H9 (cell line): ENCODE measurements around the gene SAP30L. TPM values are rescaled to one million over a fixed set of nuclear protein-coding genes. Genes with fewer than 3 reads are reported as not detected.

Experiments used
- DNase-seq: peaks from one replicate; pipeline ENCODE4 v3.0.0-alpha.2; 2017
- H2AFZ ChIP-seq: one replicate; pipeline ENCODE4 v1.6.1; 2013; ENCODE audit warnings: mild to moderate bottlenecking, low read length, control low read depth, moderate library complexity
- H2AK5ac ChIP-seq: 2 replicates; pipeline ENCODE4 v1.6.1; 2013; ENCODE audit warnings: low read length, control low read depth, mixed read lengths; ENCODE audit not compliant: insufficient read length
- H2BK120ac ChIP-seq: one replicate; pipeline ENCODE4 v1.6.1; 2013; ENCODE audit warnings: low read depth, mild to moderate bottlenecking, low read length, control low read depth, inconsistent platforms; ENCODE audit not compliant: poor library complexity, severe bottlenecking
- H2BK12ac ChIP-seq: 2 replicates; pipeline ENCODE4 v1.6.1; 2013; ENCODE audit warnings: low read length, control low read depth, mixed read lengths, low read depth; ENCODE audit not compliant: insufficient read length
- H2BK15ac ChIP-seq: 2 replicates; pipeline ENCODE4 v1.6.1; 2013; ENCODE audit warnings: low read depth, low read length, control low read depth
- H2BK20ac ChIP-seq: one replicate; pipeline ENCODE4 v1.6.1; 2013; ENCODE audit warnings: low read depth, mild to moderate bottlenecking, low read length, control low read depth, inconsistent platforms; ENCODE audit not compliant: poor library complexity, severe bottlenecking
- H2BK5ac ChIP-seq: 2 replicates; pipeline ENCODE4 v1.6.1; 2013; ENCODE audit warnings: low read length, control low read depth, mixed read lengths; ENCODE audit not compliant: insufficient read length
- H3K14ac ChIP-seq: 2 replicates; pipeline ENCODE4 v1.6.1; 2013; ENCODE audit warnings: low read length, control low read depth; ENCODE audit not compliant: insufficient read depth
- H3K18ac ChIP-seq: 2 replicates; pipeline ENCODE4 v1.6.1; 2013; ENCODE audit warnings: low read depth, mild to moderate bottlenecking, mixed read lengths, low read length, control low read depth; ENCODE audit not compliant: insufficient read length
- H3K23ac ChIP-seq: 2 replicates; pipeline ENCODE4 v1.6.1; 2013; ENCODE audit warnings: low read length, control low read depth, mixed read lengths, low read depth; ENCODE audit not compliant: insufficient read length
- H3K23me2 ChIP-seq: 2 replicates; pipeline ENCODE4 v1.6.1; 2013; ENCODE audit warnings: low read depth, mild to moderate bottlenecking, mixed read lengths, low read length, control low read depth; ENCODE audit not compliant: insufficient read length, poor library complexity, severe bottlenecking
- H3K27ac ChIP-seq: 2 replicates; pipeline ENCODE4 v1.5.1; 2013; ENCODE audit warnings: low read length, control low read depth, mixed read lengths, low read depth; ENCODE audit not compliant: insufficient read length
- H3K27me3 ChIP-seq: 2 replicates; pipeline ENCODE4 v1.6.1; 2013; ENCODE audit warnings: low read length, control low read depth, inconsistent platforms; ENCODE audit not compliant: insufficient read depth
- H3K4ac ChIP-seq: 2 replicates; pipeline ENCODE4 v1.6.1; 2013; ENCODE audit warnings: low read depth, mild to moderate bottlenecking, control low read depth, inconsistent platforms, low read length, moderate library complexity
- H3K4me1 ChIP-seq: 2 replicates; pipeline ENCODE4 v1.6.1; 2013; ENCODE audit warnings: low read length, control low read depth, inconsistent platforms; ENCODE audit not compliant: insufficient read depth
- H3K4me2 ChIP-seq: 2 replicates; pipeline ENCODE4 v1.6.1; 2013; ENCODE audit warnings: low read length, control low read depth, mixed read lengths; ENCODE audit not compliant: insufficient read length, insufficient read depth
- H3K56ac ChIP-seq: 2 replicates; pipeline ENCODE4 v1.6.1; 2013; ENCODE audit warnings: low read depth, mild to moderate bottlenecking, mixed read lengths, low read length, control low read depth; ENCODE audit not compliant: insufficient read length
- H3K79me1 ChIP-seq: 2 replicates; pipeline ENCODE4 v1.6.1; 2013; ENCODE audit warnings: low read depth, mild to moderate bottlenecking, moderate library complexity, low read length, control low read depth, inconsistent platforms; ENCODE audit not compliant: insufficient read depth, poor library complexity, severe bottlenecking
- H3K79me2 ChIP-seq: 2 replicates; pipeline ENCODE4 v1.6.1; 2013; ENCODE audit warnings: low read length, control low read depth, inconsistent platforms; ENCODE audit not compliant: insufficient read depth
- H3K9ac ChIP-seq: 2 replicates; pipeline ENCODE4 v1.6.1; 2013; ENCODE audit warnings: low read length, control low read depth, mixed read lengths; ENCODE audit not compliant: insufficient read length; ENCODE audit errors: extremely low read depth
- H3K9me3 ChIP-seq: one replicate; pipeline ENCODE4 v1.6.1; 2013; ENCODE audit warnings: low read depth, low read length, inconsistent platforms; ENCODE audit not compliant: control insufficient read depth
- H3T11ph ChIP-seq: one replicate; pipeline ENCODE4 v1.6.1; 2013; ENCODE audit warnings: mild to moderate bottlenecking, low read length, control low read depth, inconsistent platforms
- H4K20me1 ChIP-seq: one replicate; pipeline ENCODE4 v1.6.1; 2013; ENCODE audit not compliant: control insufficient read depth, insufficient read length, insufficient read depth
- H4K5ac ChIP-seq: 2 replicates; pipeline ENCODE4 v1.6.1; 2013; ENCODE audit warnings: low read depth, mild to moderate bottlenecking, mixed read lengths, low read length, control low read depth; ENCODE audit not compliant: insufficient read length
- H4K8ac ChIP-seq: replicated peaks from 2 replicates; pipeline ENCODE4 v1.6.1; 2013; ENCODE audit warnings: low read length, control low read depth, mixed read lengths, low read depth; ENCODE audit not compliant: insufficient read length
- H4K91ac ChIP-seq: 2 replicates; pipeline ENCODE4 v1.6.1; 2013; ENCODE audit warnings: low read depth, mild to moderate bottlenecking, moderate library complexity, mixed read lengths, low read length, control low read depth; ENCODE audit not compliant: insufficient read length
- H3K27ac Mint-ChIP-seq, 3 experiments: 2 replicates in 2 of 3; 3 replicates in 1 of 3; pipeline ENCODE4 v1.8.0; 2020 to 2021; ENCODE audit warnings: mixed read lengths in 3 of 3, mild to moderate bottlenecking in 1 of 3, moderate library complexity in 1 of 3
- H3K27me3 Mint-ChIP-seq: 2 replicates; pipeline ENCODE4 v1.8.0; 2021; ENCODE audit warnings: low read depth, mild to moderate bottlenecking, moderate library complexity, mixed read lengths
- H3K36me3 Mint-ChIP-seq, 3 experiments: 2 replicates in 2 of 3; 3 replicates in 1 of 3; pipeline ENCODE4 v1.8.0; 2020 to 2021; ENCODE audit warnings: low read depth in 3 of 3, mixed read lengths in 3 of 3; ENCODE audit not compliant: insufficient read depth in 1 of 3
- H3K4me1 Mint-ChIP-seq, 2 experiments: 2 replicates each; pipeline ENCODE4 v1.8.0; 2020; ENCODE audit warnings: mixed read lengths in 2 of 2
- H3K4me3 Mint-ChIP-seq, 2 experiments: 2 replicates in 1 of 2; 3 replicates in 1 of 2; pipeline ENCODE4 v1.8.0; 2020 to 2021; ENCODE audit warnings: mild to moderate bottlenecking in 2 of 2, mixed read lengths in 2 of 2, moderate library complexity in 1 of 2
- H3K9me3 Mint-ChIP-seq, 2 experiments: 2 replicates in 1 of 2; 3 replicates in 1 of 2; pipeline ENCODE4 v1.8.0; 2020; ENCODE audit warnings: mild to moderate bottlenecking in 2 of 2, mixed read lengths in 2 of 2, moderate library complexity in 1 of 2
- WGBS: extraction: QIAGEN DNeasy Blood & Tissue Kit; methylation state at CpG from one replicate; pipeline ENCODE4 v1.1.7; 2013; ENCODE audit warnings: missing lambda C conversion rate, low lambda C conversion rate, mixed read lengths; ENCODE audit not compliant: insufficient read length; ENCODE audit errors: extremely low coverage; 5-methylcytosine and 5-hydroxymethylcytosine counted together
- total RNA-seq: library from RNA; stranded (reverse); gene quantifications from 2 replicates; pipeline ENCODE4 v1.2.1, GENCODE V29; 2021
- TF ChIP-seq, protein P1 (sequence below): fragments of 200-600 bp; sonication (generic); conservative IDR thresholded peaks from 3 replicates; pipeline ENCODE4 v1.8.0; 2021; ENCODE audit warnings: antibody characterized with exemption, mild to moderate bottlenecking

SAP30L gene
- total RNA-seq, 1 experiment from 2014 or later, result 25.0 TPM

DNA sequence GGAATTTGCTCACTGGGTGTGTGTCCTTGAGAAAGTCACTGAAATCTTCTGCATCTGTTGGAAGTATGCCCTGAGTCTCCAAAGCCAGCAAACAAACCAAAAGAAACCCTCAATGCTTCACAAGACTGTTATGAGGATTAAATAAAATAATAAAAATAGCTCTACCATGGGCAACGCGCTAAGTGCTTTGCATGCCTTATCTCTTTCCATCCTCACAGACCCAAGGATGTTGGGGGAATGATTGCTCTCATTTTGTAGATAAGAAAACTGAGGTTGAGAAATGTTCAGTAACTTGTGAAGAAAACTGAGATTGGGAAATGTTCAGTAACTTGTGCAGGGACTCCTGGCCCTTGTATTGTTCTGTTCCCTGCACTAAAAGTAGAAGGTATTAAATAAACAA lies 24.3 kb downstream of the SAP30L start:
- no peak overlapping the region for H2BK120ac ChIP-seq
- no peak overlapping the region for H3K56ac ChIP-seq
- no peak overlapping the region for H3K4me2 ChIP-seq
- Mint-ChIP-seq H3K27me3 (peaks cover 95% of the 10 kb centered on the region), H3K36me3 (no peaks in the 10 kb centered on the region; a peak in 1 of 7 replicates), H3K27ac (no peak overlapping the region), H3K4me3 (no peak overlapping the region), H3K9me3 (no peaks in the 10 kb centered on the region; a peak in 1 of 5 replicates), H3K4me1 (peaks cover 21 to 36% of the 10 kb centered on the region in 2 experiments)
- H2BK12ac ChIP-seq, result no peak overlapping the region
- no peak overlapping the region for H3T11ph ChIP-seq
- H3K4ac ChIP-seq, result no peak overlapping the region
- no peak overlapping the region for H3K27ac ChIP-seq
- no peak overlapping the region for H2BK20ac ChIP-seq
- H3K79me1 ChIP-seq, result no peaks in the 10 kb centered on the region
- no peak for DNase-seq
- H4K91ac ChIP-seq, result no peak overlapping the region
- no peak overlapping the region for H4K5ac ChIP-seq
- no peaks in the 10 kb centered on the region for H3K4me1 ChIP-seq
- H2BK15ac ChIP-seq, result no peak overlapping the region
- TF ChIP-seq, protein P1, sequence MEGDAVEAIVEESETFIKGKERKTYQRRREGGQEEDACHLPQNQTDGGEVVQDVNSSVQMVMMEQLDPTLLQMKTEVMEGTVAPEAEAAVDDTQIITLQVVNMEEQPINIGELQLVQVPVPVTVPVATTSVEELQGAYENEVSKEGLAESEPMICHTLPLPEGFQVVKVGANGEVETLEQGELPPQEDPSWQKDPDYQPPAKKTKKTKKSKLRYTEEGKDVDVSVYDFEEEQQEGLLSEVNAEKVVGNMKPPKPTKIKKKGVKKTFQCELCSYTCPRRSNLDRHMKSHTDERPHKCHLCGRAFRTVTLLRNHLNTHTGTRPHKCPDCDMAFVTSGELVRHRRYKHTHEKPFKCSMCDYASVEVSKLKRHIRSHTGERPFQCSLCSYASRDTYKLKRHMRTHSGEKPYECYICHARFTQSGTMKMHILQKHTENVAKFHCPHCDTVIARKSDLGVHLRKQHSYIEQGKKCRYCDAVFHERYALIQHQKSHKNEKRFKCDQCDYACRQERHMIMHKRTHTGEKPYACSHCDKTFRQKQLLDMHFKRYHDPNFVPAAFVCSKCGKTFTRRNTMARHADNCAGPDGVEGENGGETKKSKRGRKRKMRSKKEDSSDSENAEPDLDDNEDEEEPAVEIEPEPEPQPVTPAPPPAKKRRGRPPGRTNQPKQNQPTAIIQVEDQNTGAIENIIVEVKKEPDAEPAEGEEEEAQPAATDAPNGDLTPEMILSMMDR, result no peak
- H3K18ac ChIP-seq, result no peak overlapping the region
- no peak overlapping the region for H2AK5ac ChIP-seq
- no peak overlapping the region for H3K14ac ChIP-seq
- no peak overlapping the region for H3K23ac ChIP-seq
- peaks cover 57% of the 10 kb centered on the region for H3K27me3 ChIP-seq
- no peak overlapping the region for H4K8ac ChIP-seq
- no peaks in the 10 kb centered on the region for H4K20me1 ChIP-seq
- no CpG with 5 or more reads among the region's 2 CpGs for WGBS
- H2AFZ ChIP-seq, result no peak overlapping the region
- no peaks in the 10 kb centered on the region for H3K79me2 ChIP-seq
- no peak overlapping the region for H2BK5ac ChIP-seq
- H3K9ac ChIP-seq, result no peak overlapping the region
- no peaks in the 10 kb centered on the region for H3K9me3 ChIP-seq
- H3K23me2 ChIP-seq, result peaks cover 9% of the 10 kb centered on the region
